HepG2 (cell line): Measurements from ENCODE around the gene ULK4.
"Not testable (repeated sequence)": the region's sequence is repeated elsewhere in the genome, so short reads cannot be mapped to it uniquely, and the experiment has no call there.

ENCODE experiments used
- EP300 ChIP-seq, 3 experiments: sonication (generic) in 1 of 3; formaldehyde crosslinking in 1 of 3; IDR thresholded peaks; 2 replicates each; pipeline versions ENCODE4 v1.5.1 to v1.6.1; 2011 to 2020; ENCODE audit warnings: low read depth in 2 of 3, low read length in 2 of 3, borderline replicate concordance in 1 of 3, improper control_type of control experiment in 1 of 3, mild to moderate bottlenecking in 1 of 3, missing genetic modification reagents in 1 of 3, moderate library complexity in 1 of 3
- JUND ChIP-seq: sonication (generic); formaldehyde crosslinking; IDR thresholded peaks from 2 replicates; pipeline ENCODE4 v1.8.0; 2022; ENCODE audit warnings: mild to moderate bottlenecking, missing genetic modification reagents
- KAT8 ChIP-seq: IDR thresholded peaks from 2 replicates; pipeline ENCODE4 v1.6.1; 2016; ENCODE audit warnings: missing genetic modification reagents, missing compliant biosample characterization
- KLF6 ChIP-seq: IDR thresholded peaks from 2 replicates; pipeline ENCODE4 v1.8.0; 2016; ENCODE audit warnings: missing biosample characterization, missing genetic modification reagents
- MIER2 ChIP-seq: IDR thresholded peaks from 2 replicates; pipeline ENCODE4 v1.6.1; 2016; ENCODE audit warnings: missing biosample characterization, missing genetic modification reagents
- NR3C1 ChIP-seq: sonication (generic); formaldehyde crosslinking; IDR thresholded peaks from 2 replicates; pipeline ENCODE4 v1.4.0; 2020; ENCODE audit warnings: missing genetic modification reagents
- SCMH1 ChIP-seq: sonication (generic); formaldehyde crosslinking; IDR thresholded peaks from 2 replicates; pipeline ENCODE4 v1.9.0; 2021; ENCODE audit warnings: missing genetic modification reagents, mild to moderate bottlenecking, borderline replicate concordance
- ZBTB3 ChIP-seq: sonication (generic); formaldehyde crosslinking; IDR thresholded peaks from 2 replicates; pipeline ENCODE4 v1.4.0; 2020; ENCODE audit warnings: low read depth, mild to moderate bottlenecking, moderate library complexity, missing genetic modification reagents, borderline replicate concordance
- TF ChIP-seq, protein P1 (sequence below): sonication (generic); formaldehyde crosslinking; IDR thresholded peaks from 2 replicates; pipeline ENCODE4 v1.4.0; 2020; ENCODE audit warnings: mild to moderate bottlenecking, missing genetic modification reagents
- TF ChIP-seq, protein P2 (sequence below): sonication (generic); formaldehyde crosslinking; IDR thresholded peaks from 2 replicates; pipeline ENCODE4 v1.5.0; 2020; ENCODE audit warnings: mild to moderate bottlenecking, missing genetic modification reagents, moderate library complexity
- TF ChIP-seq, protein P3 (sequence below), 2 experiments: sonication (generic) in 1 of 2; formaldehyde crosslinking in 1 of 2; IDR thresholded peaks; 2 replicates each; pipeline versions ENCODE4 v1.4.0 to v1.6.1; 2018 to 2020; ENCODE audit warnings: missing genetic modification reagents in 2 of 2, borderline replicate concordance in 1 of 2, low read depth in 1 of 2, mild to moderate bottlenecking in 1 of 2, missing biosample characterization in 1 of 2
- TF ChIP-seq, protein P4 (sequence below): sonication (generic); formaldehyde crosslinking; conservative IDR thresholded peaks from 2 replicates; pipeline ENCODE4 v1.4.0; 2020; ENCODE audit warnings: missing genetic modification reagents
- TF ChIP-seq, protein P5 (sequence below): sonication (generic); formaldehyde crosslinking; IDR thresholded peaks from 2 replicates; pipeline ENCODE4 v1.5.0; 2020; ENCODE audit warnings: missing genetic modification reagents
- TF ChIP-seq, protein P6 (sequence below), 2 experiments: IDR thresholded peaks; 2 replicates each; pipeline ENCODE4 v1.6.1; 2011 to 2012; ENCODE audit warnings: low read length in 2 of 2, borderline replicate concordance in 1 of 2, low read depth in 1 of 2, mild to moderate bottlenecking in 1 of 2, moderate library complexity in 1 of 2

DNA sequence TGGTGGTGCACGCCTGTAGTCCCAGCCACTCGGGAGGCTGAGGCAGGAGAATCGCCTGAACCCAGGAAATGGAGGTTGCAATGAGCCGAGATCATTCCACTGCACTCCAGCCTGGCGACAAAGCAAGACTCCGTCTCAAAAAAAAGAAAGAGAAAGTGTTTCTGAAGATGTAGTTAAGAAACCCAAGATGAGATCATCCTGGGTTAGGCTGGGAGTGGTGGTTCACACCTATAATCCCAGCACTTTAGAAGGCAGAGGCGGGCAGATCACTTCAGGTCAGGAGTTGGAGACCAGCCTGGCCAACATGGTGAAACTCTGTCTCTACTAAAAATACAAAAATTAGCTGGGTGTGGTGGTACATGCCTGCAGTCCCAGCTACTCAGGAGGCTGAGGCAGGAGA, 286.8 kb downstream of the ULK4 start:
- not testable (repeated sequence) for TF ChIP-seq JUND (CRISPR knock-in tag); KLF6; NR3C1; ZBTB3 (CRISPR knock-in tag); KAT8; EP300 (IDR thresholded peaks at IDR 0.05; ENCODE audit: low read depth in 2 of 2, low read length in 2 of 2); EP300 (CRISPR knock-in tag; IDR thresholded peaks at IDR 0.05; ENCODE audit: borderline replicate concordance); SCMH1 (CRISPR knock-in tag); MIER2
- TF ChIP-seq, protein P1, sequence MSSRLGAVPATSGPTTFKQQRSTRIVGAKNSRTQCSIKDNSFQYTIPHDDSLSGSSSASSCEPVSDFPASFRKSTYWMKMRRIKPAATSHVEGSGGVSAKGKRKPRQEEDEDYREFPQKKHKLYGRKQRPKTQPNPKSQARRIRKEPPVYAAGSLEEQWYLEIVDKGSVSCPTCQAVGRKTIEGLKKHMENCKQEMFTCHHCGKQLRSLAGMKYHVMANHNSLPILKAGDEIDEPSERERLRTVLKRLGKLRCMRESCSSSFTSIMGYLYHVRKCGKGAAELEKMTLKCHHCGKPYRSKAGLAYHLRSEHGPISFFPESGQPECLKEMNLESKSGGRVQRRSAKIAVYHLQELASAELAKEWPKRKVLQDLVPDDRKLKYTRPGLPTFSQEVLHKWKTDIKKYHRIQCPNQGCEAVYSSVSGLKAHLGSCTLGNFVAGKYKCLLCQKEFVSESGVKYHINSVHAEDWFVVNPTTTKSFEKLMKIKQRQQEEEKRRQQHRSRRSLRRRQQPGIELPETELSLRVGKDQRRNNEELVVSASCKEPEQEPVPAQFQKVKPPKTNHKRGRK (CRISPR knock-in tag): not testable (repeated sequence)
- TF ChIP-seq, protein P2, sequence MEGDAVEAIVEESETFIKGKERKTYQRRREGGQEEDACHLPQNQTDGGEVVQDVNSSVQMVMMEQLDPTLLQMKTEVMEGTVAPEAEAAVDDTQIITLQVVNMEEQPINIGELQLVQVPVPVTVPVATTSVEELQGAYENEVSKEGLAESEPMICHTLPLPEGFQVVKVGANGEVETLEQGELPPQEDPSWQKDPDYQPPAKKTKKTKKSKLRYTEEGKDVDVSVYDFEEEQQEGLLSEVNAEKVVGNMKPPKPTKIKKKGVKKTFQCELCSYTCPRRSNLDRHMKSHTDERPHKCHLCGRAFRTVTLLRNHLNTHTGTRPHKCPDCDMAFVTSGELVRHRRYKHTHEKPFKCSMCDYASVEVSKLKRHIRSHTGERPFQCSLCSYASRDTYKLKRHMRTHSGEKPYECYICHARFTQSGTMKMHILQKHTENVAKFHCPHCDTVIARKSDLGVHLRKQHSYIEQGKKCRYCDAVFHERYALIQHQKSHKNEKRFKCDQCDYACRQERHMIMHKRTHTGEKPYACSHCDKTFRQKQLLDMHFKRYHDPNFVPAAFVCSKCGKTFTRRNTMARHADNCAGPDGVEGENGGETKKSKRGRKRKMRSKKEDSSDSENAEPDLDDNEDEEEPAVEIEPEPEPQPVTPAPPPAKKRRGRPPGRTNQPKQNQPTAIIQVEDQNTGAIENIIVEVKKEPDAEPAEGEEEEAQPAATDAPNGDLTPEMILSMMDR (CRISPR knock-in tag): not testable (repeated sequence)
- TF ChIP-seq, protein P3, sequence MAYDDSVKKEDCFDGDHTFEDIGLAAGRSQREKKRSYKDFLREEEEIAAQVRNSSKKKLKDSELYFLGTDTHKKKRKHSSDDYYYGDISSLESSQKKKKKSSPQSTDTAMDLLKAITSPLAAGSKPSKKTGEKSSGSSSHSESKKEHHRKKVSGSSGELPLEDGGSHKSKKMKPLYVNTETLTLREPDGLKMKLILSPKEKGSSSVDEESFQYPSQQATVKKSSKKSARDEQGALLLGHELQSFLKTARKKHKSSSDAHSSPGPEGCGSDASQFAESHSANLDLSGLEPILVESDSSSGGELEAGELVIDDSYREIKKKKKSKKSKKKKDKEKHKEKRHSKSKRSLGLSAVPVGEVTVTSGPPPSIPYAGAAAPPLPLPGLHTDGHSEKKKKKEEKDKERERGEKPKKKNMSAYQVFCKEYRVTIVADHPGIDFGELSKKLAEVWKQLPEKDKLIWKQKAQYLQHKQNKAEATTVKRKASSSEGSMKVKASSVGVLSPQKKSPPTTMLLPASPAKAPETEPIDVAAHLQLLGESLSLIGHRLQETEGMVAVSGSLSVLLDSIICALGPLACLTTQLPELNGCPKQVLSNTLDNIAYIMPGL (CRISPR knock-in tag; IDR thresholded peaks at IDR 0.05; ENCODE audit: borderline replicate concordance in 1 of 2, low read depth in 1 of 2): not testable (repeated sequence)
- TF ChIP-seq, protein P4, sequence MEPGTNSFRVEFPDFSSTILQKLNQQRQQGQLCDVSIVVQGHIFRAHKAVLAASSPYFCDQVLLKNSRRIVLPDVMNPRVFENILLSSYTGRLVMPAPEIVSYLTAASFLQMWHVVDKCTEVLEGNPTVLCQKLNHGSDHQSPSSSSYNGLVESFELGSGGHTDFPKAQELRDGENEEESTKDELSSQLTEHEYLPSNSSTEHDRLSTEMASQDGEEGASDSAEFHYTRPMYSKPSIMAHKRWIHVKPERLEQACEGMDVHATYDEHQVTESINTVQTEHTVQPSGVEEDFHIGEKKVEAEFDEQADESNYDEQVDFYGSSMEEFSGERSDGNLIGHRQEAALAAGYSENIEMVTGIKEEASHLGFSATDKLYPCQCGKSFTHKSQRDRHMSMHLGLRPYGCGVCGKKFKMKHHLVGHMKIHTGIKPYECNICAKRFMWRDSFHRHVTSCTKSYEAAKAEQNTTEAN (CRISPR knock-in tag): not testable (repeated sequence)
- TF ChIP-seq, protein P5, sequence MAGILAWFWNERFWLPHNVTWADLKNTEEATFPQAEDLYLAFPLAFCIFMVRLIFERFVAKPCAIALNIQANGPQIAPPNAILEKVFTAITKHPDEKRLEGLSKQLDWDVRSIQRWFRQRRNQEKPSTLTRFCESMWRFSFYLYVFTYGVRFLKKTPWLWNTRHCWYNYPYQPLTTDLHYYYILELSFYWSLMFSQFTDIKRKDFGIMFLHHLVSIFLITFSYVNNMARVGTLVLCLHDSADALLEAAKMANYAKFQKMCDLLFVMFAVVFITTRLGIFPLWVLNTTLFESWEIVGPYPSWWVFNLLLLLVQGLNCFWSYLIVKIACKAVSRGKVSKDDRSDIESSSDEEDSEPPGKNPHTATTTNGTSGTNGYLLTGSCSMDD (CRISPR knock-in tag): not testable (repeated sequence)
- TF ChIP-seq, protein P6, sequence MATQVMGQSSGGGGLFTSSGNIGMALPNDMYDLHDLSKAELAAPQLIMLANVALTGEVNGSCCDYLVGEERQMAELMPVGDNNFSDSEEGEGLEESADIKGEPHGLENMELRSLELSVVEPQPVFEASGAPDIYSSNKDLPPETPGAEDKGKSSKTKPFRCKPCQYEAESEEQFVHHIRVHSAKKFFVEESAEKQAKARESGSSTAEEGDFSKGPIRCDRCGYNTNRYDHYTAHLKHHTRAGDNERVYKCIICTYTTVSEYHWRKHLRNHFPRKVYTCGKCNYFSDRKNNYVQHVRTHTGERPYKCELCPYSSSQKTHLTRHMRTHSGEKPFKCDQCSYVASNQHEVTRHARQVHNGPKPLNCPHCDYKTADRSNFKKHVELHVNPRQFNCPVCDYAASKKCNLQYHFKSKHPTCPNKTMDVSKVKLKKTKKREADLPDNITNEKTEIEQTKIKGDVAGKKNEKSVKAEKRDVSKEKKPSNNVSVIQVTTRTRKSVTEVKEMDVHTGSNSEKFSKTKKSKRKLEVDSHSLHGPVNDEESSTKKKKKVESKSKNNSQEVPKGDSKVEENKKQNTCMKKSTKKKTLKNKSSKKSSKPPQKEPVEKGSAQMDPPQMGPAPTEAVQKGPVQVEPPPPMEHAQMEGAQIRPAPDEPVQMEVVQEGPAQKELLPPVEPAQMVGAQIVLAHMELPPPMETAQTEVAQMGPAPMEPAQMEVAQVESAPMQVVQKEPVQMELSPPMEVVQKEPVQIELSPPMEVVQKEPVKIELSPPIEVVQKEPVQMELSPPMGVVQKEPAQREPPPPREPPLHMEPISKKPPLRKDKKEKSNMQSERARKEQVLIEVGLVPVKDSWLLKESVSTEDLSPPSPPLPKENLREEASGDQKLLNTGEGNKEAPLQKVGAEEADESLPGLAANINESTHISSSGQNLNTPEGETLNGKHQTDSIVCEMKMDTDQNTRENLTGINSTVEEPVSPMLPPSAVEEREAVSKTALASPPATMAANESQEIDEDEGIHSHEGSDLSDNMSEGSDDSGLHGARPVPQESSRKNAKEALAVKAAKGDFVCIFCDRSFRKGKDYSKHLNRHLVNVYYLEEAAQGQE (IDR thresholded peaks at IDR 0.05; ENCODE audit: borderline replicate concordance in 1 of 2, low read depth in 1 of 2, low read length in 2 of 2): not testable (repeated sequence)
